Mesodermal cell (in vitro differentiated cells): ENCODE data around the gene USP20.

Experiments used
- H3K27ac ChIP-seq: 2 replicates; pipeline ENCODE4 v1.7.0; 2013; ENCODE audit warnings: mild to moderate bottlenecking, low read depth, low read length, moderate library complexity; ENCODE audit not compliant: severe bottlenecking
- H3K36me3 ChIP-seq: 2 replicates; pipeline ENCODE4 v1.7.1; 2013; ENCODE audit warnings: mild to moderate bottlenecking, low read length, moderate library complexity; ENCODE audit not compliant: control insufficient read depth, insufficient read depth
- H3K4me1 ChIP-seq: one replicate; pipeline ENCODE4 v1.7.1; 2013; ENCODE audit warnings: mild to moderate bottlenecking, low read length; ENCODE audit not compliant: insufficient read depth, control insufficient read depth, poor library complexity, severe bottlenecking
- H3K4me3 ChIP-seq: 2 replicates; pipeline ENCODE4 v1.7.0; 2013; ENCODE audit warnings: low read length, control low read depth, mild to moderate bottlenecking; ENCODE audit not compliant: insufficient read depth, poor library complexity, severe bottlenecking; ENCODE audit errors: extremely low read depth
- H3K9me3 ChIP-seq: 2 replicates; pipeline ENCODE4 v1.7.1; 2013; ENCODE audit warnings: mild to moderate bottlenecking, low read length, moderate library complexity; ENCODE audit not compliant: control insufficient read depth
- WGBS, 2 experiments: methylation state at CpG; one replicate each; pipeline ENCODE4 v1.1.5; 2013; ENCODE audit warnings: missing lambda C conversion rate in 2 of 2; ENCODE audit not compliant: insufficient coverage in 2 of 2; 5-methylcytosine and 5-hydroxymethylcytosine counted together

Gene USP20

DNA sequence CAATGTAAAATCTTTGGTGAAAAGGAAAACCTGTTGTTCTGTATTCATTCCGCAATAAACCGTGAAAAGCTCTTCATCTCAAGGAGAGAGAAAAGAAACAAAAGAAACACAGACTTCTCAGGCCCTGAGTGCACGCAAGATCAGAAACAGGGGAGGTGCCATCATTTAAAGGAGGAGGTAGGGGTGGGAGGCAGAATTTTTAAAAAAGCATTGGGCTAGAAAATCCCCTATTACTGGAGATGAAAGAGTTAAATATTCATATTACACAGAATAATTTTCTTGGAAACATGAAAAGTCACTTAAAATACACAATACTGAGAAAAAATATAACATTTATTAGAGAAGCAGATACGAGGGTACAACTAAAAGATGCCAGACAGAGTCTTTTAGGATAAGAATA lies 56.3 kb downstream of the USP20 start:
- WGBS, 2 experiments = 100% methylated on average over 1 to 3 of the region's 4 CpGs
- H3K4me1 ChIP-seq = peaks cover 24% of the 10 kb centered on the region
- H3K36me3 ChIP-seq = peaks cover 71% of the 10 kb centered on the region
- no peaks in the 10 kb centered on the region for H3K9me3 ChIP-seq
- no peak overlapping the region for H3K4me3 ChIP-seq
- H3K27ac ChIP-seq = no peak overlapping the region

DNA sequence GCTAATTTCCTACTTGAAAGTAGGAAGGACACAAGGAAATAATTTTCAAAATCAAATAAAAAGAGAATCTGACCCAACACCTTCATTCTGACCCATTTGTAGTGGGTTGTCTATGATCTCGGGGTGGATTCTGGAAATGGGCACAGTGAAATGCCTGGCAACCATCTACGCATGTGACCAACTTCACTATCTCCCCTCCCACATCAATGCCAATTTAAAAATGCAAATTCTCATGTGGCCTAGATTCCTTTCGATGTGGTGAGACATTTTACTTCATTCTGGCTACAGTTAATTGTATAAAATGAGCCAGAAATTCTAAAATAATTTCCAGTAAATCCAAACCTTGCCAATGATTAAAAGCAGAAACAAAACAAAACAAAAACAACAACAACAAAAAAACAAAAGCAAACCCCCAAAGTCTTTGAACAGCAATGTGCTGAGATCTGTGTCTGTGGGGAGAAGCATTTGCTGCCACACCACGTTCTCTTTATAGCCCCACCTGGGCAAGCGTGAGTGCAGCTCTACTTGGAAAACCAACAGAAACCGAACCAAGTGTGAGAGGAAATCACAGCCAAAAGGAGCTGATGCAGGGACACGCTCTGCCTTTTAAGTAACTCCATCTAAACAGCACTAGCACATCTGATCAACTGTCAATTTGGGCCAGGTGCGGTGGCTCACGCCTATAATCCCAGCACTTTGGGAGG lies 59.0 kb downstream of the USP20 start:
- no peak overlapping the region for H3K4me3 ChIP-seq
- H3K36me3 ChIP-seq = peaks cover 85% of the 10 kb centered on the region
- no peaks in the 10 kb centered on the region for H3K4me1 ChIP-seq
- no peak overlapping the region for H3K27ac ChIP-seq
- 95 to 100% methylated on average over 6 of the region's 9 CpGs for WGBS, 2 experiments
- no peaks in the 10 kb centered on the region for H3K9me3 ChIP-seq

DNA sequence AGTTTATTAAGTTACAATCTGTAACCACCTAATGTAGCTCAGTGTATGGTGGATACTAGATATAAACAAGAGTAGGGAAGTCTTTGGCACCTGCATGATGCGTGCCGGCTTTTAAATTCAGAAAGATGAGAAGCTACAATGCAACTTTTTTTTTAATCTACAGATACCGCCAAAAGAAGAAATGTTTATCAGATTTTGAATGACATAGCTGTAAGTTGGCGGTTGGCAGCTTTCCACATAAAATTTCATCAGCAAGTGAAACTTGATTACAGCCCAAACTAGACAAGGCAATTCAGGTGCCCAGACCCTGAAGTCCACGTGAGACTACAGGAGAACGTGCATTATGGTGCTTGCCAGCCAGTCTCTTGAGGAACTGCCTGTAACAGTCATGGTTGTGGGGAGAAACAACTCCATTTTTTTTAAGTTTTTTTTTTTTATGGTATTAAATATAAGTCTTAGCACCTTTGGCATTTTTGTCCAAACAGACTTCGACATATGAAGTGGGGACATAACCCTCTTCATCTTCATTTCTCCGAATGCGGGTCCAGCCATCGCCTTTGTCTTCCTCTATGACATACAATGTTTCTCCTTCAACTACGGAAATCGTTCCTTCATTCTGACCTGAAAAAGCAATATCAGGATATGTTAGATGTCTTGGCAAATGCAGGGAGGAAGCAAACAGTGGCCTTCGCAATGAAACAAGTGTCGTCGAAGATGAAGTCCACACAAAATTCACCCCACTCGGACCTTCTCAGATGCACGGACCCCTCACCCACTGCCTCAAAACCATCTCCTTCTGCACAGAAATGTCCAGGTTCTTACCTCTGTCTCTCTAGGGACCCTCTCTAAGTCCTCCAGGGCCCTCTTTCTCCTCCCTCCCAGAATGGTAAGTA lies 60.4 kb downstream of the USP20 start:
- H3K27ac ChIP-seq = no peak overlapping the region
- peaks cover 86% of the 10 kb centered on the region for H3K36me3 ChIP-seq
- H3K4me1 ChIP-seq = no peaks in the 10 kb centered on the region
- H3K4me3 ChIP-seq = no peak overlapping the region
- H3K9me3 ChIP-seq = no peaks in the 10 kb centered on the region
- 89 to 96% methylated on average over 7 to 13 of the region's 17 CpGs for WGBS, 2 experiments

DNA sequence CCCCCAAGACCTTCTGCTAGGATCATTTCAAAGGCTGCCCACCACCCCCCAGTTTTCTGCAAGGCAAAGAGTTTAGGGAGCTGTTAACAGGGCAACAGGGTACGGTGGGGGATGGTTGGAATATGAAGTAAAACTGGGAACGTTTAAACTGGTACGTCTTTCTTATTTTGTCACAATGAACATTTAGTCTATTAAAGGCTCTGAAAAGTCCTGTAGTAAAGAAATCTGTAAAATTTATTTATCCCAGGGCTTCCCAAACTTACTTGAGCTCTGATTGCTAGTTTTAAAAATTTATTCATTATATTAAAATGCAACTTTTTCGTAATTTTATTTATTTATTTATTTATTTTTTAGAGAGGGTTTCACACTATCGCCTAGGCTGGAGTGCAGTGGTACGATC lies 62.0 kb downstream of the USP20 start:
- H3K36me3 ChIP-seq = peaks cover 87% of the 10 kb centered on the region
- no peaks in the 10 kb centered on the region for H3K4me1 ChIP-seq
- H3K4me3 ChIP-seq = no peak overlapping the region
- WGBS, 2 experiments = 90 to 100% methylated on average over 2 of the region's 6 CpGs
- H3K9me3 ChIP-seq = no peaks in the 10 kb centered on the region
- no peak overlapping the region for H3K27ac ChIP-seq

DNA sequence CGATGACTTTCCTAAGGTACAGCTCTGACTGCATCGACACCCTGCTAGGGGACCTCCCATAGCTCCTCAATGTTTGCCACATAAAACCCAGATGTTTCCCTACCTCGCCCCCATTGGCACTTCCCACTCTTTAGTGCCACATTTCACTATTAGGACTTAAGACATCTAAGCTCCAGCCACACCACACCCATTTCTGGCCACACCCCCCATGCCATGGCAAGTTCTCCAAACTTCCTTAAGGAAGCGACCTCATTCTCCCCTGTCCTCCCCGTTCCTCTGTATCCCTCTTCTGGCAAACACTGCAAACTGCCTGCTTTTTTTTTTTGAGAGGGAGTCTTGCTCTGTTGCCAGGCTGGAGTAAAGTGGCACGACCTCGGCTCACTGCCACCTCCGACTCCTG lies 62.9 kb downstream of the USP20 start:
- 87 to 96% methylated on average over 4 to 6 of the region's 8 CpGs for WGBS, 2 experiments
- H3K4me1 ChIP-seq = no peaks in the 10 kb centered on the region
- no peaks in the 10 kb centered on the region for H3K9me3 ChIP-seq
- no peak overlapping the region for H3K4me3 ChIP-seq
- no peak overlapping the region for H3K27ac ChIP-seq
- H3K36me3 ChIP-seq = peaks cover 92% of the 10 kb centered on the region

DNA sequence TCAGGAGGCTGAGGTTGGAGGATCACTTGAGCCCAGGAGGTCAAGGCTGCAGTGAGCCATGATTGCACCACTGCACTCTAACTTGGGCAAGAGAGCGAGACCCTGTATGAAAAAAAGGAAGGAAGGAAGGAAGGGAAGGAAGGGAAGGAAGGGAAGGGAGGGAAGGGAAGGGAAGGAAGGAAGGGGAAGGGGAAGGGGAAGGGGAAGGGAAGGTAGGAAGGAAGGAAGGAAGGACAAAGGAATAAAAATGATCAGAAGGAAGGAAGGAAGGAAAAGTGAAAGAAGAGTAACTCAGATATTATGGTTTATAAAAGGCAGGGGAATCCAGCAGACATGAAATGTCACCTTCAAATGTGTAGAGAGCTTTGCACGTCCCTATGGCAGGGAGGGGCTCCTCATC lies 64.4 kb downstream of the USP20 start:
- WGBS, 2 experiments = 94 to 100% methylated on average over 1 to 2 of the region's 2 CpGs
- no peak overlapping the region for H3K27ac ChIP-seq
- H3K9me3 ChIP-seq = no peaks in the 10 kb centered on the region
- no peak overlapping the region for H3K4me3 ChIP-seq
- peaks cover 94% of the 10 kb centered on the region for H3K36me3 ChIP-seq
- H3K4me1 ChIP-seq = no peaks in the 10 kb centered on the region

DNA sequence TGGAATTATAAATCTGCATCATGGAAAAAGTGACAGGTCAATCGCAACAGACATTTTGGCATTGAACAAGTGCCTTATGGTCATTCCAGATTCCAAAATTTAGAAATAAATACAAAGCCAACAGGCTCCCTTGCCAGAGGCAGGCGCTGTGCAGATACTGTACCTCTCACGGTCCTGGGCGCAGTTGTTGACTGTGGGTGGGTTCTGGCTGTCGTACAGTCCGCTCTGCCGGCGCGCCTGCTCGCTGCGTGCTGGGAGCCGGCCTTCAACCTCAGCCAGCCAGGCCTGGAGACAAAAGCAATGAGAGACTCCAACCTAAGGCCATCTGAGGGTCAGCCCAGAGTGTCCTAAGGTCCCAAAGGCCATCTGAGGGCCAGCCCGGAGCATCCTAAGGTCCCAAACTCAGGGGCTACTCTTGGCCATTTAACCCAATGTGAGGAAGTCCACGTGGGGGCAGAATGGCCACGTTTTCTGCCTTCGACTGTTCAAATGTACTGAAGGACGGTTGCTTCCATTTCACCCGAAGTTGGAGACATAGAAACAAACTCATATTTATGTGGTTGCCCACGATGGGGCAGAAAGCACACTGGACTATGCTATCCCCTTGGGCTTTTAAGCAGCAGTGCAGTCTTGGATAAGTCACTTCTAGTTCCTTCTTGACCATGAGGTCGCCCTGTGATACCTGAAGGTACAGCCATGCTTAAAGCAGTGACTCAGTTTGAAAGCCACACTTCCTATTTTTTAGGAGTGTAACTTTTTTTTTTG lies 65.2 kb downstream of the USP20 start:
- H3K27ac ChIP-seq = no peak overlapping the region
- H3K9me3 ChIP-seq = no peaks in the 10 kb centered on the region
- H3K4me1 ChIP-seq = no peaks in the 10 kb centered on the region
- peaks cover 93% of the 10 kb centered on the region for H3K36me3 ChIP-seq
- WGBS, 2 experiments = 96 to 98% methylated on average over 19 to 20 of the region's 20 CpGs
- H3K4me3 ChIP-seq = no peak overlapping the region

DNA sequence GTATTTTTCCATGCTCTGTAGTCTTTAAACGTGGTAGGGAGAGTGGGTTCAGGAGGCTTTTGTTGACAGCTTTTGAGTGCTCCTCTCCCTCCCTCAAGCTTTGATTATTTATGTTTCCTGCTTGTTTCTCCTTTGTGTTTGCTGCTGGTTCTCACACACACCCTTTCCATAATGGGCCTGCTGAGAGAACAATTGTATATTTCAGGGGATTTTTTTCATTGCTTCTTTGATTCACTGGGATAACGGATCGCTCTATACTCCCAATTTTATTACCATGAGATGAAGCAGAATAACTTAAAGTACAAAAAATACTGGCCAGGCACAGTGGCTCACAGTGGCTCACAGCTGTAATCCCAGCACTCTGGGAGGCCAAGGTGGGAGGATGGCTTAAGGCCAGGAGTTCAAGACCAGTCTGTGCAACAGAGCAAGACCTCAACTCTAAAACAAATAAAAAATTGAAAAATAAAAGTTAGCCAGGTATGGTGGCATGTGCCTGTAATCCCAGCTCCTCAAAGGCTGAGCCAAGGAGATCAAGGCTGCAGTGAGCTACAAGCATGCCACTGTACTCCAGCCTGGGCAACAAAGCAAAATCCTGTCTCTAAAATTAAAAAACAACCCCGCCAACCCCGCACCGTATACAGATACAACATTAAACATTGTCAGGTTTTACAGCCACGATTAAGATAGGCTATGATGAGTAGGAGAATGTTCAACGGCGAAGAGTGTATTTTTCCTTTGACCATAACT lies 66.9 kb downstream of the USP20 start:
- H3K27ac ChIP-seq = no peak overlapping the region
- H3K4me1 ChIP-seq = no peaks in the 10 kb centered on the region
- H3K4me3 ChIP-seq = no peak overlapping the region
- H3K9me3 ChIP-seq = no peaks in the 10 kb centered on the region
- peaks cover 91% of the 10 kb centered on the region for H3K36me3 ChIP-seq
- 80% methylated on average over 1 of the region's 9 CpGs; no CpG with 5 or more reads in 1 of the 2 experiments for WGBS, 2 experiments

DNA sequence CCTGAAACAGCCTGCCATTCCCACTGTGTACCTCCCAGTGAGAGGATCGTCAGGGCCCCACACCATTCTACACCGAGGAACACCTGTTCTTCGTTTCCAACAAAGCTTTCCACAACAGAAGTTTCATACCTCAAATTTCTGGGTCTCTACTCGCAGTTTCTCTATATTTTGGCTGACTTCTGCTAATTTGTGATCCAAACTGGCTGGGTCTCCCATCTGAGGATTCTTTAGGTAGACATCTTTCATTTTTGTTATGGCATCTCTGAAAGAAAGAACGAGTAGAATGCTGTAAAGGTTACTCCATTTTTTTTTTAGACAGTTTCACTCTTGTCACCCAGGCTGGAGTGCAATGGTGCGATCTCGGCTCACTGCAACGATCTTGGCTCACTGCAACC lies 67.5 kb downstream of the USP20 start:
- H3K4me3 ChIP-seq = no peak overlapping the region
- H3K36me3 ChIP-seq = peaks cover 92% of the 10 kb centered on the region
- no peaks in the 10 kb centered on the region for H3K9me3 ChIP-seq
- H3K27ac ChIP-seq = no peak overlapping the region
- WGBS, 2 experiments = 97 to 98% methylated on average over 6 to 7 of the region's 8 CpGs
- H3K4me1 ChIP-seq = no peaks in the 10 kb centered on the region

DNA sequence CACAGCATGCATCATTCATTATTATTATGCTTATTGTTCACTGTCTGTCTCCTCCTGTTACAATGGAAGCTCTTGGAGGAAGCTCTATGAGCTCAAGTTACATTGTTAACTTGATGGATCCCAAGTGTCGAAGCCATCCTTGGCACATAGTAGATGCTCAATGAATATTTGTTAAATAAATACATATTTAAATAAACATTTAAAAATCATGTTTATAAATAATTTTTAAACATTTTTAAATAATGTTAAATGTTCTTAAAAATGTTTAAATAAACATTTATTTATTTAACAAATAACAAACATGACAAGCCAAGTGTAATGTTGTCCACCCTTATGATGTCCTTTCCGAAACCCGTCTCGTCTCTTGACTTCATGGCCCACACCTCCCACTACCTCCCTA lies 69.5 kb downstream of the USP20 start:
- no peak overlapping the region for H3K27ac ChIP-seq
- H3K36me3 ChIP-seq = peaks cover 88% of the 10 kb centered on the region
- WGBS, 2 experiments = 96 to 100% methylated on average over 3 of the region's 4 CpGs
- H3K9me3 ChIP-seq = no peaks in the 10 kb centered on the region
- H3K4me1 ChIP-seq = no peaks in the 10 kb centered on the region
- H3K4me3 ChIP-seq = no peak overlapping the region
